CD4-positive, alpha-beta T cell treated with Interleukin-4 for 4 hours (primary cell): ENCODE data around the gene BBC3.
A peak's percentile ranks its signal among the peaks of the same experiment; 100 is the strongest.

Experiments used
- DNase-seq: peaks from one replicate; pipeline ENCODE4 v3.0.0-alpha.2; 2020

Gene BBC3

DNA sequence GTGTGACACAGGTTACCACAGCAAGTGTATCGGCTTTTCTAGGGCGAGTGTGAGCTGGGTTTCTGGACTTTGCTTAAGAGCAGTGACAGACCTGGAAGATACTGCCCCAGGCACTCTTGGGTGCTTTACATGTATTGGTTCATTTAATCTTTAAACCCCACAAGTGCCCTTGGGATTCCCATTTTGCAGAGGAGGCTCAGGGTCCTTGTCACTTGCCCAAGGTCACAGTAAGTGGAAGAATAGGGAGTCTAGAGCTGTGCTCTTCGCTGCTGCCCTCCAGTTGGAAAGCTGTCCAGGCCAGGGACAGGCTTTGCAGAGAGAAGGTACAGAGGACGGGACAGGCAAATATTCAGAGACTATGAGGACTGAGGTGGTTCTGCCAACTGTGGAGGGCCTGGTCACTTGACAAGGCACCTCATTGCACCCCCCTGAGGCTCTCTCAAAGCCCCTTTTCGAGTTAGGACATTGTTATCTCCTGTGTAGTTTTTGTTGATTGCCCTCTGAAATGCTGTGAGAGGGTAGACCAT lies 42.4 kb downstream of the BBC3 start:
- DNase-seq: no peak

DNA sequence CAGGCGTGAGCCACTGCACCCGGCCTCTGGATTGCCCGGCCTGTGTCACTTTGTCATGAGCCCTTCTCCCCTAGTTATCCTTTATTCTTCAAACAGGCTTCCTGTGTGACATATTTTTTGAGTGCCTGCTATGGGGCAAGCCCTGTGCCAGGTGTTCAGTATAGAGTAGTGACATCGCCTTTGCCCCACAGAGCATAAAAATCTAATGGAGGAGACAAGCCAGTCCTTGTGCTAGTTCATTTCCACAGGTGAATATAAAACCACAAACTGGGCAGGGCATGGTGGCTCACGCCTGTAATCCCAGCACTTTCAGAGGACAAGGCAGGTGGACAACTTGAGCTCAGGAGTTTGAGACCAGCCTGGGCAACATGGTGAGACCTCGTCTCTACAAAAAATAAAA lies 43.2 kb downstream of the BBC3 start:
- DNase-seq: peak; percentile 14

DNA sequence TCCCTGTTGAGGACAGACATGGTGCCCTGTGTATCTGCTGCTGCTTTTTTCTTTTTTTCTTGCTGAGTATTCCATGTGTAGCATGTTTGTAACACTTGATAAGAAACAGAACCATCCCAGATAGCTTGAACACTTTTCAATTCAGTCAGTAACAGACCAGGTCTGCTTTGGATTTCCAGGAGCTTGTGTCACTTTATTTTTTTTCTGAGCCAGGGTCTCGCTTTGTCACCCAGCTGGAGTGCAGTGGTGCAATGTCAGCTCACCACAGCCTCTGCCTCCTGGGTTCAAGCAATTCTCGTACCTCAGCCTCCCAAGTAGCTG lies 43.7 kb downstream of the BBC3 start:
- DNase-seq: no peak

DNA sequence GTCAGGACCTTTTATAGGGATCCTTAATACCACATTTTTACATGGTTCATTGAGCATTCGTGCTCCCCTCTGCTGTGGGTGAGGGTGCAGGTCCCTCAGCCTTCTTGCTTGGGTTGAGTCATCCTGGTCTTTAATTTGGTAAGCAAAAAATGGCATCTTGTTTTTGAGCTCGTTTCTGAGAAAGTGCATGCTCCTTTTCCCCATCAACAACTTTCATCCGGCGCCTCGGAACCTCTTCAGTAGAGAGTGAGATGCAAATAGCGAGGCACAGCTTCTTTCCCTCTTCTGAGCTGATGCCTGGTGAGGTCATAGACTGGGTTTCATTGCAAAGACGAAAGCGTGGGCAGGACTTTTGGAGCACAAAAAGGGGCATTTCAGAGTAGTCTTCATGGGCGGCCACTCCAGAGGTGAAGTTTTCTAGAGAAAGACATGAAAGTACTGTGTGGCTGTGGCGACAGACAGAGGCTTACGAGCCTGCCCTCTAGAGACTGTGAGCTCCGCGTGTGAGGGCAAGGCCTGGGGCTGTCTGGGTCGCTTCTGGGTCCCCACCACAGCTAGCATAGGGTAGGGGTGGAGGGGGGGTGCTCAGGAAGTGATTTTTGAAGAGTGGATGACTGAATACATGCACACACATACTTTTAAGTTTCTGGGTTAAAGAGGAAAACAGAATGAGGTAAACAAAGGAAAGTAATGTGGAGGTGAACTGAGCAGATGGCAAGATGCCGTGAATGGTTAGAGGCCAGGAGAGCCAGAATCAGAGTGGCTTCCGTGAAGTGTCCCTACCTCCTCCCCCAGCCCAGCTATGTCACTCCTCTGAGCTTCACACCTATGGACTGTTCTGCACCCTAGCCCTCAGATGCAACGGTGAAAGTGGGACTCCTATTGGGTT lies 44.3 kb downstream of the BBC3 start:
- peak; percentile 96 for DNase-seq

DNA sequence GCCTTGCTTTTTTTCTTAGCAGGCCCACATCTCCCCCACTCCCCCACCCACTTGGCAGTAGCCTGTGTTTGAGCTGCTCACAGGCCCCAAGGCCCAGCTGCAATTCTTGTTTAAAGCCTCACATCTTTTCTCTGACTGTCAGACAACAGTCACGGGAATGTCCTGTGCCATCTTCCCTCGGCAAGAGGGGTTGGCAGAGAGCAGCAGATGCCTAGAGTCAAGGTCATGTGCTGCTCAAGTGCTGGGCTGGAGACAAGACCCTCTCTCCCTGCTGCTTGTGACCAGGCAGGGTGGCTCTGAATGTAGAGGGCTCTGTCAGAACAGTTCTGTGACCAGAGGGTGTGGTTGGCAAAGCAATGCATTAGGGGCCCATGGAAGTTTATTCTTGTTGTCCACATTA lies 47.4 kb downstream of the BBC3 start:
- no peak for DNase-seq

DNA sequence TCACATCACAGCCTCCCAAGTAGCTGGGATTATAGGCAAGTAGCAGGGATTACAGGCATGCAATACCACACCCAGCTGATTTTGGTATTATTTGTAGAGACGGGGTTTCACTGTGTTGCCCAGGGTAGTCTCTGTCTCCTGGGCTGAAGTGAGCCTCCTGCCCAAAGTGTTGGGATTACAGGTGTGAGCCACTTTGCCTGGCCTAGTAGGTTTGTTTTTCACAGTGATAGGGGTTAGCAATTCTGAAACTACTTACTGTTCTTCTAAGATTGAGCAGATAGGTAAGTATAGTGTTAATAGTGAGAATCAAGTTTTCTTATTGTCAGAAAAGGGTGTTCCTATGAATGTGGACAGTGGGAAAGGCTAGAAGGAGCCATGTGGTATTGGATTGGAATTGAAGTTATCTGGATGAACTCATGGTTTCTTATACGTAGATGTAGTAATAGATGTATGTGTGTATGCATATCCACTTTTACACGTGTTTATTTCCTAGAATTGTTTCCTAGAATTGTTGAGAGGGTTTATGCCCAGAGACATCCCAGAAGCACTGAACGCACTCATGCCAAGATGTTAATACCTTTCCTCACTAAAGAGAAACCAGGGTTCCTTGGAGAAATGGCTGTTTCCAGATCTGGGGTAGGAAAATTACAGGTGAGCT lies 51.2 kb downstream of the BBC3 start:
- no peak for DNase-seq

DNA sequence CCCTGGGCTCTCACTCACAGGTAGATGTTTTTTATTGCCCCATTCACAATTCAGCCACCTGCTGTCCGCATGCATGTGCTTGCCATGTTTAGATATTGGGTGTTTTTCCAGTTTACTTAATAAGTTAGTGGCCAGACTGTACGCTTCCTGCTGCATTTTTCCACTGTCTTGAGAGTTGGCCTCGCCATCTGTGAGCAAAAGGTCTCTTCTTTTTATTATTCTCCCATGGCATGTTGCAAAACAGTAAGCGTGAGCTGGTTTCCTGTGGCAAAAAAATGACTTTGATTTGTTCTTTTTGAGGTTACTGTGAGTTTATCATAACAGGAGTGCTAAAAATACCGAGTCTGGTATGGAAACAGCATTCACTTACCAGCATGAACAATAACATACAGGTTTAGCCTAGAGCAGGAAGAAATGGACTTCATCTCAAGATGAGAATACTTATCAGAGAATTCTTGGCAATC lies 54.3 kb downstream of the BBC3 start:
- peak; percentile 83 for DNase-seq

DNA sequence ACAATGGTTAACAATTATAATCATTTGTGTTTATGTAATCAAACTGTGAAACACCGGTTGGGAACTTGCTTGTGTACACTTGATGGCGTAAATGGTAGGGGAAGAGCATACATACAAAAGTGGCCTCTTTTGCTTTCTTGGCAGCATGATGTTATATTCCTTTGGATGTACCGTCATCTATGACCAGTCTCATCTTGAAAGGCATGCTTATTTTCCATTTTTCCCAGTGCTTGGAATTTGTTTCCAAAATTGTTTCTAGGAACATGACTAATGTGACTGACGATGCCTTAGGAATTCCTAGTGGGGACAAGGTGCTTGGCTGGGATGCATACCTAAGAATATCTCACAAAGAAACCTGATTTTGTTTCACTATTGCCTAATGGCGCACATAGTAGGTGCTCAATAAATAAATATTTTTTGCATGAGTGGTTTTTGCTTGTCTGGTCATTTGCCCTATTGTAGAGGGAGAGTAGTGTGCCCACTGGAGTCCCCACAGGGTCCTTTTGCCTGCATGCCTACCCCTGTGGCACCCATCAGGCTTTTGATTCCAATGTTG lies 54.9 kb downstream of the BBC3 start:
- no peak for DNase-seq

DNA sequence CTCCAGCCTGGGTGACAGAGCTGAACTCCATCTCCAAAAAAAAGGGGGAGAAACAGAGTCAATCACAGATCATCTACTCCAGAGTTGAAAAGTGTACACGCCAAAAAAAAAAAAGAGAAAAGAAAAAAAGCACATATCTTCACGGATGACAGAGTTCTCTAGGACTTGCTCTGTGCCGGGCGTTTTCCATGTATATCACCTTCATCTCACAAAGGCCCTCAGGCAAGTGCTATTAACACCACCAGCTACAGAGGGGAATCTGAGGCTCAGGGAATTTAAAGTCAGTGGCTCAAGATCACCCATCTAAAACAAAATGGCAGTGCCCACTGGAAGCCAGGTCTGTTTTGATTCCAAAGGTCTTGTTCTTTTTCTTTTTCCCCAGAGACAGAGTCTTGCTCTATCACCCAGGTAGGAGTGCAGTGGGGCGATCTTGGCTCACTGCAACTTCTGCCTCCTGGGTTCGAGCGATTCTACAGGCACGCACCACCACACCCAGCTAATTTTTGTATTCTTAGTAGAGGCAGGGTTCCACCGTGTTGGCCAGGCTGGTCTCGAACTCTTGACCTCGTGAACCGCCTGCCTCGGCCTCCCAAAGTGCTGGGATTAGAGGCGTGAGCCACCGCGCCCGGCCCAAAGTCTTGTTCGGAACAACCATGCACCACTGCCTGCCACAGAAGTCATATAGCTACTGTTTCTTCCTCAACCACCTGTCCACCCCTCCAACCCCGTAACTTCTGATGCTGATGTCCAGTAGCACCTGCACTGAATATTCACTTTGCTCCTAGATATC lies 58.1 kb downstream of the BBC3 start:
- DNase-seq: no peak
